ENCODE results near the gene MAPKAPK2.

Gene MAPKAPK2

DNA sequence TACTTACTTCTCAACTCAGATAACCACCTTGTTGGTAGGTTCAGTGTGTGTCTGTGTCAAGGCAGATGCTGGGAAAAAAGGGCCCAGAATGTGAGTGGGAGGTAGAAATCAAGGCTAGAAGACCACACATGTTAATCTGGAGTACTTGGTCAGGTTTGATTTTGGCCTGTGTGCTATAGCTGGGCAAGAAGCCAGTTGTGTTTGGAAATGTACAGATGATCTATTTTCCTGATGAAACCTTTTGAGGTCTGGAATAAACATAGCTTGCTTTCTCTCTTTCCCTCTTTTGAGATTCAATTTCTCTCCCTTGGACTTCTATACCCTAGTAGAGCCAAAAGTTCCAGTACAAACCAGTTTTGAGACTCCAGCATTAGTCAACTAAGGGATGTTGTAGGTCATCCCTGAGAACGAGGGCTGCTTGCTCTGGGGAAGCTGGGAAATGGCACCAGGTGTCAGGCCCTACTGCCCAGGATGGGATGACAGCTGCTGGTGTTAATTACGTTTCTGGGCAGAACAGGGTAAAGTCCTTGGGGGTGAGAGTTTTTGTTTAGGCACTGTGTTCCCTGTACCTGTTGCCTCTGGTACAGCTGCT, 15.8 kb downstream of the MAPKAPK2 start:
- Histone ChIP-seq H3K4me3 (ENCODE audit: low read length) (no peak overlapping the region), H3K9ac (ENCODE audit: low read length) (no peak overlapping the region), H3K36me3 (ENCODE audit: control insufficient read depth, insufficient read depth, low read length) (no peaks in the 10 kb centered on the region), H3K9me3 (ENCODE audit: control insufficient read depth, low read length) (no peaks in the 10 kb centered on the region), H3K27me3 (ENCODE audit: control insufficient read depth, insufficient read depth, low read length) (no peaks in the 10 kb centered on the region), H3K4me1 (ENCODE audit: control insufficient read depth, insufficient read depth, low read length) (peaks cover 12% of the 10 kb centered on the region)

DNA sequence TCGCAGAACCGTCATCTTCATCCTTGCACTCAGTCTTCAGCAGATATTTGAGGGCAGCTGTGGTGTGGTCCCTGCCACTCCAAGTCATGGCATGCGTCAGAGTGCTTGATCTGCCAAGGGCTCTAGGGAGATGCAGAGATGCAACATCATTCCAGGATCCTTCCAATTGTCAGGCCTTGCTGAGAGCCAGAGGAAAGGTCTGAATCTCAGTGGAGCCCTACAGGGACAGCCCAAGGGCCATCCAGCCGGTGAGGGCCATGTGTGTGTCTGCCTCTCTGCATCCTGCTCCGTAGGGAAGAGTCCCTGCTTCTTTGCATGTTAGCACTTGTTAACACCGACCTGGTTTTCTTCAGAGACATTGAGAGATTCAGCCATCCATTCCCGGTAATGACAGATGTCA, 17.6 kb downstream of the MAPKAPK2 start:
- Histone ChIP-seq H3K36me3 (ENCODE audit: control insufficient read depth, insufficient read depth, low read length) (no peaks in the 10 kb centered on the region), H3K27me3 (ENCODE audit: control insufficient read depth, insufficient read depth, low read length) (no peaks in the 10 kb centered on the region), H3K9me3 (ENCODE audit: control insufficient read depth, low read length) (no peaks in the 10 kb centered on the region), H3K4me1 (ENCODE audit: control insufficient read depth, insufficient read depth, low read length) (peaks cover 28% of the 10 kb centered on the region), H3K9ac (ENCODE audit: low read length) (no peak overlapping the region), H3K4me3 (ENCODE audit: low read length) (no peak overlapping the region)

DNA sequence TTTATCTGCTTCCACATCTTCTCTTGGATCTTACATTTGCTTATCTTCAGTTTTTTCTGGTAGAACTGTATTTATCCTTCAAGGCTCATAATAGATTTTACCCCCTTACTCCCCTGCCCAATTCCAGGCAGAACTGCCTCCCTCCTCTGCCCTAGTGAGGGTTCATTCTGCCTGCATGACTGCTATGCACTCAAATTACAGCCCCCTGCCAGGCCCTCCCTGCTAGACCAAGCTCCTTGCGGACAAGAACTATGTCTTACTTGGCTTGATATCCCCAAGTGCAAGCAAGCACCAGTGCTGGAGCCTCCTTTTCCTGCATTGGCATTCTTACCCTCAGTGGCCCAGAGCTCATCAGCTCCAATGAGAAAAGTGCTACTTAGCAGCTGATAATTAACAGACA, 18.1 kb downstream of the MAPKAPK2 start:
- H3K4me1 ChIP-seq (ENCODE audit: control insufficient read depth, insufficient read depth, low read length): peaks cover 33% of the 10 kb centered on the region
- no peak overlapping the region for H3K9ac ChIP-seq (ENCODE audit: low read length)
- H3K36me3 ChIP-seq (ENCODE audit: control insufficient read depth, insufficient read depth, low read length): no peaks in the 10 kb centered on the region
- no peaks in the 10 kb centered on the region for H3K9me3 ChIP-seq (ENCODE audit: control insufficient read depth, low read length)
- H3K4me3 ChIP-seq (ENCODE audit: low read length): no peak overlapping the region
- H3K27me3 ChIP-seq (ENCODE audit: control insufficient read depth, insufficient read depth, low read length): no peaks in the 10 kb centered on the region

DNA sequence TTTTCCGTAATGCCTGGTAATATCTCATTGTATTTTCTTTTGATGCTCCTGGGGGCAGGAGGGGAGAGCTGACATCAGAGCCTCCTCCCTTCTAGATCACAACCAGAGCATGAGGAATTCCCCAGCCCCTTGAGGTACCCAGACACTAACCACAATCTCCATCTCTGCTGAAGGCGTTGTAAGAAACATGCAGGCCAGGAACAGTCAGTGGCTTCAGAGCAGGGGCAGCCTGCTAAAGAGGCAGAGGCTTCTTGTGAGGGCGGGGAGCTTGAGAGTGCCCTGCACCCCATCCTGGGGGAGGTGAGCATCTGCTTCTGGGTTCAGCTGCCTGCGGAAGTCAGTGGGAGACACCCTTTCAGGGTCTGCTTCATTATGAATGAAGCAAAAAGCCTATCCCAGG, 19.0 kb downstream of the MAPKAPK2 start:
- H3K9ac ChIP-seq (ENCODE audit: low read length): no peak overlapping the region
- no peak overlapping the region for H3K4me3 ChIP-seq (ENCODE audit: low read length)
- H3K4me1 ChIP-seq (ENCODE audit: control insufficient read depth, insufficient read depth, low read length): peaks cover 39% of the 10 kb centered on the region
- no peaks in the 10 kb centered on the region for H3K27me3 ChIP-seq (ENCODE audit: control insufficient read depth, insufficient read depth, low read length)
- H3K36me3 ChIP-seq (ENCODE audit: control insufficient read depth, insufficient read depth, low read length): no peaks in the 10 kb centered on the region
- no peaks in the 10 kb centered on the region for H3K9me3 ChIP-seq (ENCODE audit: control insufficient read depth, low read length)

DNA sequence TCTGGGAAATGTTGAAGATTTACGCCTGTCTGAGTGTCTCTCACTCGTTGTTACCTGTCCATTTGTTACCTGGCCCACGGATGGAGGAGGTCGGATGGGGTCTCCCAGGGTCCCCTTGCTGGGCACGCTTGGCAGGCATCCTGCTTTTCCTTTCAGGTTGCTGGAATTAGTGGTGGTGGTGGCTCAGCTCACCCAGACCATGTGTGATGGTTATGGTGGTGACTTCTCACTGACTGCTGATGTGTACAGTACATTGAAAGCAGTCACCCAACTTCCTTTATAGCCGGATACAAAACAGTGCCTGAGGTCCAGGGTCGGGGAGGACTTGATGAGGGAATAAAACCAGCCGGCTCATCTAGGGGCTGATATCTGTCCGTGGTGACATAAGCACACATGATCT, 19.5 kb downstream of the MAPKAPK2 start:
- Histone ChIP-seq H3K4me3 (ENCODE audit: low read length) (no peak overlapping the region), H3K4me1 (ENCODE audit: control insufficient read depth, insufficient read depth, low read length) (peaks cover 45% of the 10 kb centered on the region), H3K27me3 (ENCODE audit: control insufficient read depth, insufficient read depth, low read length) (no peaks in the 10 kb centered on the region), H3K9ac (ENCODE audit: low read length) (no peak overlapping the region), H3K9me3 (ENCODE audit: control insufficient read depth, low read length) (no peaks in the 10 kb centered on the region), H3K36me3 (ENCODE audit: control insufficient read depth, insufficient read depth, low read length) (no peaks in the 10 kb centered on the region)

DNA sequence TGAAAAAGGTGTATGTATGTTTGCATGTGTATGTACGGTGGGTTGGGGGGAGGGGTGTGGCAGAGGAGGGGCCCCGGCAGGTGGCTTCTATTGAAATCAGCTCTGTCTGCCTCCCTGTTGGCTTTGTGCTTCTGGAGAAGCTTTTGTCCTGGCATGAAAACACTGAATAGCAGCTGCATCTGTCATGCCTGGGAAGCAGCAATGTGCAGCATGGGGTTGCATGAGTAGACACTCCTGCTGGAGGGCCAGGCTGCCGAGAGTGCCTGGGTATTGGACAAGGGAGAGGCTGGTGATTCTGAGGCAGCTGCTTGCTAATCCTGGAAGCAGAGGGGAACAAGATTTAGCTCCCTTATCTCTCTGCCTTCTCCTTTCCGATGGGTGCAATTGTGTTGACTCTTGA, 20.5 kb downstream of the MAPKAPK2 start:
- no peaks in the 10 kb centered on the region for H3K36me3 ChIP-seq (ENCODE audit: control insufficient read depth, insufficient read depth, low read length)
- no peaks in the 10 kb centered on the region for H3K9me3 ChIP-seq (ENCODE audit: control insufficient read depth, low read length)
- H3K9ac ChIP-seq (ENCODE audit: low read length): no peak overlapping the region
- H3K4me1 ChIP-seq (ENCODE audit: control insufficient read depth, insufficient read depth, low read length): peaks cover 52% of the 10 kb centered on the region
- H3K4me3 ChIP-seq (ENCODE audit: low read length): no peak overlapping the region
- H3K27me3 ChIP-seq (ENCODE audit: control insufficient read depth, insufficient read depth, low read length): no peaks in the 10 kb centered on the region

DNA sequence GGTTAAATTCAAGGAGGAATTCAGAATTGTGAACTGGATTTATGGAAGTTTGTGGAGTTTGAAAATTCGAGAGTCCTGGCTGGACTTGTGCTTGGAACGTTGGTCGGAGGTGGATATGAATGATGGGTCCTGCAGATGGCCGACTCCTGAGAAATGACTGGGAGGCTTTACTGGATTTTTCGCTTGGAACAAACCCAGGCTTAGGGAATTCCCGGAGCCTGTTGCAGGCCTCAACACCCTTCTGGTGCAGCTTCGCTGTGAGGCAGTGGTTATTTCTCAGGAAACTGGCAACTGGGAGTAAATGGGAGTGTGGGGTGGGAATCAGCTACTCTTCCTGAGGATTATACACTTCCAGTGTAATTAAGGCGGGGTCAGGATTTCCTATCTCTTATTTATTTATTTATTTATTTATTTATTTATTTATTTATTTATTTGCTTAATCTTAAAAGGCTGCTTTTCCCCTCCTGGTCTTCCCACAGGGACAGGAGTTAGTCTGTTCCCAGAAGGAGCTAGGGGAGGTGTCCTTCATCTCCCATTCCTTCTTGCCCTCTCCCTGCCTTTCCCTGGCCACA, 21.1 kb downstream of the MAPKAPK2 start:
- H3K27me3 ChIP-seq (ENCODE audit: control insufficient read depth, insufficient read depth, low read length): no peaks in the 10 kb centered on the region
- no peak overlapping the region for H3K4me3 ChIP-seq (ENCODE audit: low read length)
- no peaks in the 10 kb centered on the region for H3K9me3 ChIP-seq (ENCODE audit: control insufficient read depth, low read length)
- peaks cover 51% of the 10 kb centered on the region for H3K4me1 ChIP-seq (ENCODE audit: control insufficient read depth, insufficient read depth, low read length)
- no peak overlapping the region for H3K9ac ChIP-seq (ENCODE audit: low read length)
- no peaks in the 10 kb centered on the region for H3K36me3 ChIP-seq (ENCODE audit: control insufficient read depth, insufficient read depth, low read length)

DNA sequence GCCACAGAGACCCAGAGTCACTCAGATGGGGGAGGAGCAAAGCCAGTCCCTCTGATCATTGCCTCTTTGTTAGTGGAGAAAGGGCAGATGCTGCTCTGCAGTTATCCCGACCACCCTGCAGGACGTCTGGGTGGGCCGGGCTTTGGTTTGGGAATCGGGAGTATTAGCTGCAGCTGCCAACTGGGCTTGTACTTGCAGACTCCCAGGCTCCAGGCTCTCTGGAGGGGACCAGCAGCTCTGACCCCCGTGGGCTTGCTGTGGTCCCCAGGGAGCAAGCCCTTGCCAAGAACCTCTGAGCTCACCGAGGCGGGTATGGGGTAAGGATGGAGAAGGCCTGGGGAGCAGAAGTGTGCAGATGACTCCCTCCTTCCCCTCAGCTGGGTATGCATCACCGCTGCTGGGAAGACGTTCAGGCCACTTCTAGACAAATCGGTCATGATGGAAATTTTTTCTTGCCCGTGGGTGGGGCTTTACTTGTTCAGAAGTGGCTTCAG, 21.6 kb downstream of the MAPKAPK2 start:
- Histone ChIP-seq H3K4me1 (ENCODE audit: control insufficient read depth, insufficient read depth, low read length) (peaks cover 54% of the 10 kb centered on the region), H3K4me3 (ENCODE audit: low read length) (no peak overlapping the region), H3K9me3 (ENCODE audit: control insufficient read depth, low read length) (no peaks in the 10 kb centered on the region), H3K36me3 (ENCODE audit: control insufficient read depth, insufficient read depth, low read length) (no peaks in the 10 kb centered on the region), H3K9ac (ENCODE audit: low read length) (no peak overlapping the region), H3K27me3 (ENCODE audit: control insufficient read depth, insufficient read depth, low read length) (no peaks in the 10 kb centered on the region)

DNA sequence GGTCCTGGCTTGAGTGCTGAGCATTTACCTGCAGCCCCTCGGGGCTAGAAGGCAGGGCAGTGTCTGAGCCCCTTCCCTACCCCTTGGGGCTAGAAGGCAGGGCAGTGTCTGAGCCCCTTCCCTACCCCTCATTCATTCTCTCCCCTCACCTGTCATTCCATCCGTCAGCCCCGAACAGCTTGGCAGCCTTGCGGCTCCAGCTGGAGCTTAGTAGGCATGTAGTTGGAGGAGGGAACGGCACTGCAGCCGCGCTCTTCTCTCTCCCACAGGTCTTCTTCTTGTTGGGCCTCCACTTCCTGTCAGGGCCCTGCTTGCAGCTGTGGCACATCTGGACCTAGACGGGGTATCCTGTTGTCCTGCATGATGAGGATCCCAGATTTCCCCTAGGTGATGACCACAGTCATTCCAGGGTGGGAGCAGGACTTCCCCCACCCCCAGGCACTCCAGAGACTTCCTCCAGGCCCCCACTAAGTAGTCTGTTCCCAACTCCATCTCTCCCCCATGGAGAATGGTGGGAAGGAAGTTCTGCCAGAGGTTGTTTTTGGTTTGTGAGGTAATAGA, 22.2 kb downstream of the MAPKAPK2 start:
- Histone ChIP-seq H3K27me3 (ENCODE audit: control insufficient read depth, insufficient read depth, low read length) (no peaks in the 10 kb centered on the region), H3K9ac (ENCODE audit: low read length) (no peak overlapping the region), H3K4me1 (ENCODE audit: control insufficient read depth, insufficient read depth, low read length) (peaks cover 59% of the 10 kb centered on the region), H3K36me3 (ENCODE audit: control insufficient read depth, insufficient read depth, low read length) (no peaks in the 10 kb centered on the region), H3K4me3 (ENCODE audit: low read length) (no peak overlapping the region), H3K9me3 (ENCODE audit: control insufficient read depth, low read length) (no peaks in the 10 kb centered on the region)

DNA sequence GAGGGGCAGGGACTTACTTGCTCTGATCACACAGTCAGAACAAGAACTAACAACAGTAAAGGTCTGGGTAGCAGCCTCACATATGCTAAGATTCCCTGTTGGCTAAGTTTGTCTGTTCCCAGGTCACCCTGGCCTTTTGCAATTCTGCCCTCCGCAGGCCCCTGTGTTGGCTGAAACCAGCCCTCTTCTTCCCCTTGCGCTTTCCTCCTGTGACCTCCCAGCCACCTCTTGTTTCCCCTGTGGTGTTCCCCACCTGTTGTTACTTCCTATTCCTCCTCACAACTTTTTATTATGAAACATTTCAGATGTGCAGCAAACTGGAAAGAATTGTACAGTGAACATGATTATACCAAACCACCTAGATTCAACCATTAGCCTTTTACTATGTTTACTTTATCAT, 23.4 kb downstream of the MAPKAPK2 start:
- Histone ChIP-seq H3K9me3 (ENCODE audit: control insufficient read depth, low read length) (no peaks in the 10 kb centered on the region), H3K27me3 (ENCODE audit: control insufficient read depth, insufficient read depth, low read length) (no peaks in the 10 kb centered on the region), H3K36me3 (ENCODE audit: control insufficient read depth, insufficient read depth, low read length) (no peaks in the 10 kb centered on the region), H3K9ac (ENCODE audit: low read length) (no peak overlapping the region), H3K4me3 (ENCODE audit: low read length) (no peak overlapping the region), H3K4me1 (ENCODE audit: control insufficient read depth, insufficient read depth, low read length) (peaks cover 71% of the 10 kb centered on the region)

DNA sequence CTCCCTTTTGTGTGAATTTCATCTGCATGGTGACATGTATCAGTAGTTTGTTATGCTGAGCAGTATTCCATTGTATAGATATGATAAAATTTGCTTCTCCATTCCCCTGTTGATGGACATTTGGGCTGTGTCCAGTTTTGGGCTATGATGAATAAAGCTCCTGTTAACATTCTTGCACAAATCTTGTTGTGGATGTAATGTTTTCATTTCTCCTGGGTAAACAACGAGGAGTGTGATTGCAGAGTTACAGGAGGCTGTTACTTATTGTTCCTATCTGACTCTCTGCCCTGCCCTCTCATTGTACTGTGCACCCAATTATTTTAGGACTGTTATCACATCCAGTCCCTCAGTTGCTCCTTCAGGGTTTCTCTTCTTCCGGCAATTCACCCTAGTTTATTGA, 24.2 kb downstream of the MAPKAPK2 start:
- H3K9ac ChIP-seq (ENCODE audit: low read length): no peak overlapping the region
- H3K4me1 ChIP-seq (ENCODE audit: control insufficient read depth, insufficient read depth, low read length): peaks cover 79% of the 10 kb centered on the region
- H3K36me3 ChIP-seq (ENCODE audit: control insufficient read depth, insufficient read depth, low read length): no peaks in the 10 kb centered on the region
- no peak overlapping the region for H3K4me3 ChIP-seq (ENCODE audit: low read length)
- H3K27me3 ChIP-seq (ENCODE audit: control insufficient read depth, insufficient read depth, low read length): no peaks in the 10 kb centered on the region
- no peaks in the 10 kb centered on the region for H3K9me3 ChIP-seq (ENCODE audit: control insufficient read depth, low read length)

DNA sequence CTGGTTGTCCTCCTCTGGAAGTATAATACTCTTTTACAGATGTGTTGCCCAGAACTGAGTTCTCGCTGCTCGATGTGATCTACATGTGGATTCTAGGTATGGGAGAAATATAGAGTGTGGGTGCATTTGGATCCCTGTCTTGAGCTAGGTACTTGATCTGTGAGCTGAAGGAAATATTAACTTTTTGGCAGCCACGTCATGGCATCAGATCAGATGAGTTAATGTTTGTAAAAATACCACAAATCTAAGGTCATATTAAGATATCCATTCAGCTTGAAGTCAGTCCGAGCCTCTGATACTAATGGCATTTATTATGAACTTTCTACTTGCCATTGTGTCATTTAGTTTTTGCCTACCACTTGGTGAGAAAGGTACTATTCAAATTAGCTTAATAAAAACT, 24.6 kb downstream of the MAPKAPK2 start:
- Histone ChIP-seq H3K36me3 (ENCODE audit: control insufficient read depth, insufficient read depth, low read length) (no peaks in the 10 kb centered on the region), H3K4me1 (ENCODE audit: control insufficient read depth, insufficient read depth, low read length) (peaks cover 84% of the 10 kb centered on the region), H3K9ac (ENCODE audit: low read length) (no peak overlapping the region), H3K9me3 (ENCODE audit: control insufficient read depth, low read length) (no peaks in the 10 kb centered on the region), H3K27me3 (ENCODE audit: control insufficient read depth, insufficient read depth, low read length) (no peaks in the 10 kb centered on the region), H3K4me3 (ENCODE audit: low read length) (no peak overlapping the region)
